Activated naive CD4-positive, alpha-beta T cell treated with anti-CD3 and anti-CD28 coated beads, Interleukin-2, amount 10 ng/mL, durations not matched to agents 7 days and 5 days (primary cell): ENCODE results near the gene OSBPL1A.

Experiments used
- CTCF ChIA-PET: fragments of 350-600 bp; sonication (Branson Sonifier 250); formaldehyde crosslinking; loops from one replicate; lab custom pipeline; 2021; ENCODE audit warnings: antibody characterized with exemption; lab: Charles Lee
- DNase-seq: peaks from one replicate; pipeline ENCODE4 v3.0.0-alpha.2; 2020
- H3K27ac Mint-ChIP-seq: one replicate; pipeline ENCODE4 v1.8.0; 2021; ENCODE audit warnings: mild to moderate bottlenecking, moderate library complexity, mixed read lengths
- H3K27me3 Mint-ChIP-seq: one replicate; pipeline ENCODE4 v1.8.0; 2021; ENCODE audit warnings: mild to moderate bottlenecking, mixed read lengths
- H3K36me3 Mint-ChIP-seq: one replicate; pipeline ENCODE4 v1.8.0; 2021; ENCODE audit warnings: mixed read lengths
- H3K4me1 Mint-ChIP-seq: one replicate; pipeline ENCODE4 v1.8.0; 2021; ENCODE audit warnings: mixed read lengths
- H3K4me3 Mint-ChIP-seq: one replicate; pipeline ENCODE4 v1.8.0; 2021; ENCODE audit warnings: mild to moderate bottlenecking, moderate library complexity, mixed read lengths
- H3K9me3 Mint-ChIP-seq: one replicate; pipeline ENCODE4 v1.8.0; 2021; ENCODE audit warnings: mixed read lengths

The OSBPL1A gene

DNA sequence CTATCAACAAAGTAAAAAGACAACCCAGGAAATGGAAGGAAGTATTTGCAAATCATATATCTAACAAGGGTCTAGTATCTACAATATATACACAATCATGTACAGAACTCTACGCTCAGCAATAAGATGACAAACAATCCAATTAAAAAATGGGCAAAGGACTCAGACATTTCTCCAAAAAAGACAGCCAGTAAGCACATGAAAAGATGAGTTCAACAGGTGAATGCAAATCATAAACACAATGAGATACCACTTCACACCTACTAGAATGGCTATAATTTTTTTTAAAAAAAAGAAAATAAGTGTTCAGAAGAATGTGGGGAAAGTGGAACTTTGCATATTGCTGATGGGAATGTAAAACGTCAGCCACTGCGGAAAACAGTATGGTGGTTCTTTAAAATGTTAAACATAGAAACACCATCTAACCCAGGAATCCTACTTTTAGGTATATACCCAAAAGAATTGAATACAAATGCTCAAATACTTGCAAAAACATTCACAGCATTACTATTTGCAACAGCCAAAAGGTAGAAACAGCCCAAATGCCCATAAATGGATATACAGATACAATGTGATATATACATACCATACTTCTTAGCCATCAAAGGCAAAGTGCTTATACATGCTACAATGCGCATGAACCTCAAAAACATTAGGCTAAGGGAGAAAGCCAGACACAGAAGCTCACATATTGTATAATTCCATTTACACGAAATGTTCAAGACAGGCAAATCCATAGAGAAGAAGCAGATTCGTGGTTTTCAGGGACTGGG is 137.6 kb downstream of the OSBPL1A start:
- Mint-ChIP-seq H3K27me3 (peaks cover 5% of the 10 kb centered on the region), H3K4me3 (no peak overlapping the region), H3K4me1 (no peaks in the 10 kb centered on the region), H3K9me3 (no peaks in the 10 kb centered on the region), H3K27ac (no peak overlapping the region), H3K36me3 (no peaks in the 10 kb centered on the region)
- CTCF ChIA-PET = no interaction called here
- no peak for DNase-seq

GRCh38 chr18:24254071-24254470 is 143.6 kb downstream of the OSBPL1A start:
- H3K4me1 Mint-ChIP-seq = no peaks in the 10 kb centered on the region
- CTCF ChIA-PET = no interaction called here
- no peak overlapping the region for H3K27ac Mint-ChIP-seq
- H3K36me3 Mint-ChIP-seq = no peaks in the 10 kb centered on the region
- no peak for DNase-seq
- H3K27me3 Mint-ChIP-seq = peaks cover 9% of the 10 kb centered on the region
- H3K9me3 Mint-ChIP-seq = no peaks in the 10 kb centered on the region
- H3K4me3 Mint-ChIP-seq = no peak overlapping the region

DNA sequence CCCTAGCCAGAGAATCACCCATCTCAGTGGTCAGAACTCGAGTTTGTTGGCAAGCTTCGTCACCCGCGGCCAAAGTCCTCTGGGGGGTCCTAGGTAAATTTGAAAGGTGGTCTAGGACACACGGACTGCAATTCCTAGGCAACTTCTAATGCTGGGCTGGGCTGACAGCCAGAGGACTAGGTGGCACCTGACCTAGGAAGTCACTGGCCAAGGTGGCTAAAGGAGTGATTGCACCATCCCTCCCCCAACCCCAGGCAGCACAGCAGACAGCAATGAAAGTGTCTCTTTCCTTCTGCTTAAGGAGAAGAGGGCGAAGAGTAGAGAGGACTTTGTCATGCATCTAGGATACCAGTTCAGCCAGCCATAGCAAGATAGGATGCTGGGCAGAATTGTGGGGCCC is 147.9 kb downstream of the OSBPL1A start:
- Mint-ChIP-seq H3K27me3 (peaks cover 7% of the 10 kb centered on the region), H3K4me3 (no peak overlapping the region), H3K27ac (no peak overlapping the region), H3K4me1 (no peaks in the 10 kb centered on the region), H3K9me3 (no peaks in the 10 kb centered on the region), H3K36me3 (no peaks in the 10 kb centered on the region)
- DNase-seq = no peak
- CTCF ChIA-PET = no interaction called here

GRCh38 chr18:24248359-24248758 is 149.3 kb downstream of the OSBPL1A start:
- no peaks in the 10 kb centered on the region for H3K36me3 Mint-ChIP-seq
- DNase-seq = no peak
- no peaks in the 10 kb centered on the region for H3K9me3 Mint-ChIP-seq
- H3K4me3 Mint-ChIP-seq = no peak overlapping the region
- CTCF ChIA-PET = no interaction called here
- peaks cover 7% of the 10 kb centered on the region for H3K27me3 Mint-ChIP-seq
- no peaks in the 10 kb centered on the region for H3K4me1 Mint-ChIP-seq
- no peak overlapping the region for H3K27ac Mint-ChIP-seq

DNA sequence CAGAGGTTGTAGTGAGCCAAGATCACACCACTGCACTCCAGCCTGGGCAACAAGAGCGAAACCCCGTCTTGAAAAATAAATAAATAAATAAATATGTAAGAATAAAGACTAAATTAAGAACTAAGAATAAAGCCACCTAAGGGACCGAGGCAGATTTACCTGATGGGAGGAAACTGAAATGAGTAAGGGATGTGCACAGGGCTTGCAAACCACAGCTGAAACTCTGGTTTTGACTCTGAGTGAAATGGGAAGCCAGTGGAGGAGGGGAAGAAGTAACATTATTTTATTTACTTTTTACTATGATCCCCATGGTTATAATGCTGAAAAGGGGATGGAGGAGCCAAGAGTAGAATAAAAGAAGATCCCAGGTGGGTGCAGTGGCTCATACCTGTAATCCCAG is 151.5 kb downstream of the OSBPL1A start:
- Mint-ChIP-seq H3K4me1 (no peaks in the 10 kb centered on the region), H3K27me3 (peaks cover 7% of the 10 kb centered on the region), H3K9me3 (no peaks in the 10 kb centered on the region), H3K36me3 (no peaks in the 10 kb centered on the region), H3K4me3 (no peak overlapping the region), H3K27ac (no peak overlapping the region)
- DNase-seq = no peak
- CTCF ChIA-PET = no interaction called here

GRCh38 chr18:24244698-24245097 is 152.9 kb downstream of the OSBPL1A start:
- CTCF ChIA-PET = no interaction called here
- H3K9me3 Mint-ChIP-seq = no peaks in the 10 kb centered on the region
- DNase-seq = no peak

DNA sequence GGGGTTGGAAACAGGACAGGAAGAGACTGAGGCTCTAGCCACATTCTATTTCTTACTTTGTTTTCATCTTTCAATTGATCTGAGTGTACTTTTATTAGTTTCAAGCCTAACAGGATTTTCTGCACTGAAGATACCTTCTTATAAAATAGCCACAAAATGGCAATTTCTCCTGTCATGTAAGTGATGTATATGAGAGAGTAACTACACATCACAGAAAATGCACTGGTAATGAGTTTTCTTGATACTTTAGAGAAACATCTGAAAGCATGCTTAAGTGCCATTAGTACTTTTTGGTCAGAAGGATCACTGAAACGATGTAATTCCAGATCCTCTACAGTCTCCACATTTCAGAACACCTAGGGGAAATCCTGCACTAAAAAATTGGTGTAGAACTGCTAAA is 153.9 kb downstream of the OSBPL1A start:
- no peaks in the 10 kb centered on the region for H3K9me3 Mint-ChIP-seq
- no peak for DNase-seq
- no peak overlapping the region for H3K27ac Mint-ChIP-seq
- CTCF ChIA-PET = interaction anchor here (0.6 kb wide), 1 partner anchor 115 kb away, joined by 3 read pairs; no protein-coding TSS in a partner anchor
- H3K36me3 Mint-ChIP-seq = no peaks in the 10 kb centered on the region
- no peak overlapping the region for H3K4me3 Mint-ChIP-seq
- no peaks in the 10 kb centered on the region for H3K4me1 Mint-ChIP-seq
- H3K27me3 Mint-ChIP-seq = peaks cover 7% of the 10 kb centered on the region

More at GRCh38 chr18:24244698-24245097, 152.9 kb downstream of the OSBPL1A start:
- no peaks in the 10 kb centered on the region for H3K4me1 Mint-ChIP-seq
- H3K27me3 Mint-ChIP-seq = peaks cover 7% of the 10 kb centered on the region
- H3K4me3 Mint-ChIP-seq = no peak overlapping the region
- H3K27ac Mint-ChIP-seq = no peak overlapping the region
- H3K36me3 Mint-ChIP-seq = no peaks in the 10 kb centered on the region

DNA sequence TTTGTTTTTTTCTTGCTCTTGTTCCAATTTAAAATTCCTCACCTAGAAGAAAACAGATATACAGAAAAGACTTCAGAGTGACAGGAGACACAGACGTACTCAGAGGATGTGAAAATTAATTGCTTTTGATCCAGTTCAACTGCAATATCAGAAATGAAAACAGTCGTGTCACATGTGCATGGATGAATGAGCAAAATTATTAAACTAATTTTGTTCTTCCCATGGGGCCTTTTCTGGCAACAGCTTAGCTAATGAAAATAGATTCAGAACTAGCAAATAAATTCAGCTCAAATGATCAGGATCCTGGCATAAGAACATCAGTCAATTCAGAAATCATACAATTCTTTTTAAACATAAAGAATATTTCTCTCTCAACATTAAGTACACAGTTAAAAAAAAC is 158.3 kb downstream of the OSBPL1A start:
- CTCF ChIA-PET = no interaction called here
- Mint-ChIP-seq H3K27me3 (peaks cover 4% of the 10 kb centered on the region), H3K9me3 (no peaks in the 10 kb centered on the region), H3K27ac (no peak overlapping the region), H3K4me1 (no peaks in the 10 kb centered on the region), H3K4me3 (no peak overlapping the region), H3K36me3 (no peaks in the 10 kb centered on the region)
- no peak for DNase-seq

- Mint-ChIP-seq H3K27me3 (peaks cover 4% of the 10 kb centered on the region), H3K36me3 (no peaks in the 10 kb centered on the region), H3K9me3 (no peaks in the 10 kb centered on the region), H3K4me3 (no peak overlapping the region), H3K27ac (no peak overlapping the region), H3K4me1 (no peaks in the 10 kb centered on the region)
- CTCF ChIA-PET = no interaction called here
- DNase-seq = no peak
Observed at GRCh38 chr18:24238387-24238786, 159.2 kb downstream of the OSBPL1A start.

DNA sequence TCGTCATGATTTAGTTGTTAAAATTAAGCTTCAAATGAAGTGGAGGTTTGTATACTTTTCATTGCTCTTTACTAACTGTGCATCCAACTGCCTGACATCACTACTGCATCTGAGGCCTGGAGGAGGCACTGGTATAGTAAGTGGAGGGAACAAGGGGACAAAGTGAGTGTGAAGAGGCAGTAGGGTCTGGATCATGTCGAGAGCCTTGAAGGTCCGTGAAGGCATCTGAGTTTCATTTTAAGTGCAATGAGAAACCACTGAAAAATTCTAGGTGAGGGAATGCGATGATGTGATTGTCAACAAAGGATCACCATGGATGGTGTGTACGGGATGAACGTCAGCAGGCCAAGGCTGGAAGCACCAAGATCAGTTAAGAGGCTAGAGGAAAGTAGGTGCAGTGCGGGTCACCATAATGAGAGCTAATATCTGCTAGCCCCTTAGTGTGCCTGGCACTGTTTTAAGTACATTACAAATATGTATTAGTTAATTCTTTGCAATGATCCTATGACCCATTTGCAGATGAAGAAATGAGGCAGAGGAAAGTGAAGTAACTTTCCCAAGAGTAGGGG is 162.7 kb downstream of the OSBPL1A start:
- CTCF ChIA-PET = no interaction called here
- H3K27me3 Mint-ChIP-seq = peaks cover 3% of the 10 kb centered on the region
- H3K4me3 Mint-ChIP-seq = no peak overlapping the region

GRCh38 chr18:24234330-24234729 is 163.3 kb downstream of the OSBPL1A start:
- peaks cover 6% of the 10 kb centered on the region for H3K27me3 Mint-ChIP-seq

More for the DNA sequence above, 162.7 kb downstream of the OSBPL1A start:
- Mint-ChIP-seq H3K36me3 (no peaks in the 10 kb centered on the region), H3K9me3 (no peaks in the 10 kb centered on the region), H3K4me1 (no peaks in the 10 kb centered on the region), H3K27ac (no peak overlapping the region)
- no peak for DNase-seq

DNA sequence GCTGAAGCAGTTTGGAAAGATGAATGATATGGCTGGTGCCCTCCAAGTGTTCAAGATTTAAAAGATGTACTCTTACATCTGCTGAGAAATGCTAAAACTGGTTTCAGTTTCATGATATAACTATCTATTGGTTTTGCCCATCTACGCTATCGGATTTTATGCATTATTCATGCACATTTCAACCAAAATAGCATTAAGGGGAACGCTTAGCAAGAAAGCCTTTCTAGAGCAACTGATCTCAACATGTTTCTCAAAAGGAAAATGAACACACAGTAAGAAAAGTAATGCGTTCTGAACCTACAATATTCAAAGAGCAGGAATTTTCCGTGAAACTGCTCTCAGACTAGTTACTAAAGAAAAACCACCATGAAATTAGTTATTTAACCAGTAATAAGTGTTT is 164.8 kb downstream of the OSBPL1A start:
- H3K36me3 Mint-ChIP-seq = no peaks in the 10 kb centered on the region
- H3K4me3 Mint-ChIP-seq = no peak overlapping the region
- CTCF ChIA-PET = no interaction called here
- H3K27me3 Mint-ChIP-seq = peaks cover 6% of the 10 kb centered on the region
- H3K9me3 Mint-ChIP-seq = no peaks in the 10 kb centered on the region
- no peak for DNase-seq
- H3K27ac Mint-ChIP-seq = no peak overlapping the region
- H3K4me1 Mint-ChIP-seq = no peaks in the 10 kb centered on the region

More at GRCh38 chr18:24234330-24234729, 163.3 kb downstream of the OSBPL1A start:
- Mint-ChIP-seq H3K9me3 (no peaks in the 10 kb centered on the region), H3K4me3 (no peak overlapping the region), H3K36me3 (no peaks in the 10 kb centered on the region), H3K4me1 (no peaks in the 10 kb centered on the region), H3K27ac (no peak overlapping the region)
- DNase-seq = no peak
- CTCF ChIA-PET = no interaction called here

DNA sequence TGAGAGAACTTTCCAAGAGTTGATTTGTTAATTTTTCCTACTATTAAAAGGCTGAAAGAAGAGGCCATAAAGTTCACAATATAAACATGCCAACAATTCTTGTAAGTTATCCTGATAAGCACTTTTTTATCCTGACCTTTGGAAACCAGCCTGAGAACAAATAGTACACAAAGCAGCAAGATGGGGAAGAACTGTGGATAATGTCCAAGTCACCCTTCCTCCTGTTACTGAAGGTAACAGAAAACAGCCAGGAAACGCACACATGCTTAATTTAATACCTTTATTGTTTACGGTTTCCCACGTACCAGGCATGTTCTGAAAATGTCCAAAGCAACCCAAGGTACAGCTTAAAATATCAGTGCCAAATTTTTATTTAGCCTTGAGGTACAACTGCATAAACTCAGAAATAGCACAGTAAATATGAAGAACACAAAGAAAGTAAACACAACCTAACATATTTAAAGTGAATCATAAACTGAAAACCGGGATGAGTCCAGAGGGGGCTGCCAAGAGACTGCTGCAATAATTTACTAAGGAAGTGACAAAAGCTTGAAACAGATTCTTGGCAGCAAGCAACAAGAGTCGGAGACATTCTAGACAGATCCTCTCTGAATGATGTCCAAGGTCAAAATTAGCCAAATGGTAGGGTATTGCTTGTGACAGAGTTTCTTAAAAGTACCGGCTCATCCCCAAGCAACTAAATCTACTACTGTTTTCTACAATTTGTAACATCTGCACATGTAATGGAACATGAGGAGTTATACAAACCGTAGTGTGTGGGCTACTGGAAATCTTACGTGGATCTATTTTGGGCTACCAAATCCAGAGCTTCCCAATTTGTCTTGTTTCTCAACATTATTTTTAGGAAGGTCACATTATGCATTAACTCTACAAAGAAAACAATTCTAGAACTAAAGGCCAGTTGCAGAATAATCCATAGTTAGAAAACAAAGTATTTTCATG is 165.6 kb downstream of the OSBPL1A start:
- H3K27me3 Mint-ChIP-seq = peaks cover 6% of the 10 kb centered on the region
- H3K27ac Mint-ChIP-seq = no peak overlapping the region
- no peaks in the 10 kb centered on the region for H3K36me3 Mint-ChIP-seq
- CTCF ChIA-PET = no interaction called here
- H3K4me3 Mint-ChIP-seq = no peak overlapping the region
- no peak for DNase-seq
- H3K4me1 Mint-ChIP-seq = no peaks in the 10 kb centered on the region
- no peaks in the 10 kb centered on the region for H3K9me3 Mint-ChIP-seq

GRCh38 chr18:24230766-24231165 is 166.9 kb downstream of the OSBPL1A start:
- Mint-ChIP-seq H3K9me3 (no peaks in the 10 kb centered on the region), H3K4me3 (no peak overlapping the region), H3K27me3 (peaks cover 6% of the 10 kb centered on the region), H3K27ac (no peak overlapping the region), H3K36me3 (no peaks in the 10 kb centered on the region), H3K4me1 (no peaks in the 10 kb centered on the region)
- DNase-seq = no peak
- CTCF ChIA-PET = no interaction called here
